Fibroblast of lung (primary cell): ENCODE data around the gene ARMH2. TPM values are rescaled to one million over a fixed set of nuclear protein-coding genes. Genes with fewer than 3 reads are reported as not detected.

Experiments used
- DNase-seq, 2 donors: peaks; one replicate each; pipeline versions ENCODE4 v3.0.0 to v3.0.0-alpha.2; 2010; ENCODE audit warnings: low read depth in 2 of 2
- H2AFZ ChIP-seq: 2 replicates; pipeline ENCODE4 v1.5.1; 2012; ENCODE audit warnings: low read length, control low read depth, inconsistent platforms
- H3K27ac ChIP-seq: 2 replicates; pipeline ENCODE4 v1.5.1; 2011; ENCODE audit warnings: low read length, control low read depth; ENCODE audit not compliant: insufficient read depth
- H3K27me3 ChIP-seq: 2 replicates; pipeline ENCODE4 v1.5.1; 2011; ENCODE audit warnings: mild to moderate bottlenecking, low read length; ENCODE audit not compliant: control insufficient read depth, insufficient read depth
- H3K36me3 ChIP-seq: 2 replicates; pipeline ENCODE4 v1.5.1; 2011; ENCODE audit warnings: low read length; ENCODE audit not compliant: control insufficient read depth, insufficient read depth
- H3K4me1 ChIP-seq: 2 replicates; pipeline ENCODE4 v1.5.1; 2011; ENCODE audit warnings: low read length; ENCODE audit not compliant: control insufficient read depth, insufficient read depth; ENCODE audit errors: extremely low read depth
- H3K4me2 ChIP-seq: 2 replicates; pipeline ENCODE4 v1.5.1; 2011; ENCODE audit warnings: low read length, control low read depth; ENCODE audit not compliant: insufficient read depth; ENCODE audit errors: extremely low read depth
- H3K4me3 ChIP-seq, 4 experiments: fragments of 200-600 bp in 1 of 4; sonication (generic) in 1 of 4; replicated peaks in 1 of 4; 2 replicates each; pipeline ENCODE4 v1.5.1; 2011 to 2016; ENCODE audit warnings: low read length in 4 of 4, low read depth in 3 of 4, mild to moderate bottlenecking in 3 of 4, control low read depth in 2 of 4, inconsistent platforms in 1 of 4, mixed read lengths in 1 of 4; ENCODE audit not compliant: insufficient read depth in 1 of 4; ENCODE audit errors: control extremely low read depth in 1 of 4
- H3K79me2 ChIP-seq: 2 replicates; pipeline ENCODE4 v1.5.1; 2012; ENCODE audit warnings: mild to moderate bottlenecking, low read length, inconsistent platforms; ENCODE audit not compliant: control insufficient read depth, insufficient read depth
- H3K9ac ChIP-seq: 2 replicates; pipeline ENCODE4 v1.5.1; 2011; ENCODE audit warnings: mild to moderate bottlenecking, low read length, control low read depth; ENCODE audit not compliant: insufficient read depth
- H3K9me3 ChIP-seq: 2 replicates; pipeline ENCODE4 v1.5.1; 2012; ENCODE audit warnings: low read depth, low read length; ENCODE audit not compliant: control insufficient read depth, insufficient read depth
- H4K20me1 ChIP-seq: 2 replicates; pipeline ENCODE4 v1.5.1; 2011; ENCODE audit warnings: low read length; ENCODE audit not compliant: control insufficient read depth, insufficient read depth; ENCODE audit errors: extremely low read depth
- EZH2 ChIP-seq: IDR thresholded peaks from 2 replicates; pipeline ENCODE4 v1.5.1; 2012; ENCODE audit warnings: low read length, control low read depth, mild to moderate bottlenecking; ENCODE audit errors: missing control alignments
- polyA plus RNA-seq, 2 donors: library from polyadenylated mRNA; depleted of rRNA in 1 of 2; stranded (reverse) in 1 of 2; unstranded in 1 of 2; fragments of >200 nt; gene quantifications; 2 replicates each; pipeline ENCODE4 v1.2.1, GENCODE V29; 2011 to 2012; ENCODE audit warnings: missing spikeins in 1 of 2
- total RNA-seq: library from RNA; depleted of rRNA; stranded (reverse); fragments of >200 nt; gene quantifications from 2 replicates; pipeline ENCODE4 v1.2.1, GENCODE V29; 2014
- TF ChIP-seq, protein P1 (sequence below), 2 donors: IDR thresholded peaks in 1 of 2; conservative IDR thresholded peaks in 1 of 2; 1 replicate in 1 of 2; 2 replicates in 1 of 2; pipeline ENCODE4 v1.5.1; 2011 to 2012; ENCODE audit warnings: low read length in 2 of 2, control low read depth in 1 of 2, inconsistent platforms in 1 of 2, low read depth in 1 of 2, mild to moderate bottlenecking in 1 of 2

ARMH2 gene
- total and polyA plus RNA-seq, 2 donors (not counting 1 experiment from before 2014, with no cell fraction given) = not detected

DNA sequence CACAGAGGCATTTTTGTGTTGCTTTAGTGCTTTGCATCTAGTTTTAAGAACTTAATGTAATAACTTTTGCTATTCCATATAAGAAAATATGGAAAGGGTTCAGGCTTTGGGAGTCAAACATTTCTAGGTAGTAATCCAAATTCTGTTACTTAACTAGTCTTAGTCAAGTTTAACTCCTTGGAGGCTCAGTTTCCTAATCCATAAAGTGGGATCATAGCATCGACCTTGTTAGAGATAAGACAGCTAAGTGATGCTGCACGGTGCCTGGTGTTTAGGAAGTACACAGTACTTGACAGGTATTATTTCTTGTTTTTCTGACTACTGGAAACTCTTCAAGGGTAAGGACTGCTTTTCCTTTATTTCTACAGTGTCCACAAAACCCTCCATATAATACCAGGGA lies 24.5 kb upstream of the ARMH2 start:
- no peak overlapping the region for H2AFZ ChIP-seq
- DNase-seq = no peak
- H3K36me3 ChIP-seq = no peaks in the 10 kb centered on the region
- H3K4me2 ChIP-seq = no peak overlapping the region
- no peak overlapping the region for H3K27ac ChIP-seq
- H4K20me1 ChIP-seq = no peaks in the 10 kb centered on the region
- H3K79me2 ChIP-seq = no peaks in the 10 kb centered on the region
- H3K9ac ChIP-seq = no peak overlapping the region
- no peak overlapping the region for H3K4me3 ChIP-seq
- no peaks in the 10 kb centered on the region for H3K4me1 ChIP-seq
- H3K27me3 ChIP-seq = no peaks in the 10 kb centered on the region
- TF ChIP-seq EZH2 = no peak
- TF ChIP-seq, protein P1, sequence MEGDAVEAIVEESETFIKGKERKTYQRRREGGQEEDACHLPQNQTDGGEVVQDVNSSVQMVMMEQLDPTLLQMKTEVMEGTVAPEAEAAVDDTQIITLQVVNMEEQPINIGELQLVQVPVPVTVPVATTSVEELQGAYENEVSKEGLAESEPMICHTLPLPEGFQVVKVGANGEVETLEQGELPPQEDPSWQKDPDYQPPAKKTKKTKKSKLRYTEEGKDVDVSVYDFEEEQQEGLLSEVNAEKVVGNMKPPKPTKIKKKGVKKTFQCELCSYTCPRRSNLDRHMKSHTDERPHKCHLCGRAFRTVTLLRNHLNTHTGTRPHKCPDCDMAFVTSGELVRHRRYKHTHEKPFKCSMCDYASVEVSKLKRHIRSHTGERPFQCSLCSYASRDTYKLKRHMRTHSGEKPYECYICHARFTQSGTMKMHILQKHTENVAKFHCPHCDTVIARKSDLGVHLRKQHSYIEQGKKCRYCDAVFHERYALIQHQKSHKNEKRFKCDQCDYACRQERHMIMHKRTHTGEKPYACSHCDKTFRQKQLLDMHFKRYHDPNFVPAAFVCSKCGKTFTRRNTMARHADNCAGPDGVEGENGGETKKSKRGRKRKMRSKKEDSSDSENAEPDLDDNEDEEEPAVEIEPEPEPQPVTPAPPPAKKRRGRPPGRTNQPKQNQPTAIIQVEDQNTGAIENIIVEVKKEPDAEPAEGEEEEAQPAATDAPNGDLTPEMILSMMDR (conservative IDR thresholded peaks at IDR 0.05 in 1 of 2, IDR thresholded peaks at IDR 0.05 in 1 of 2; ENCODE audit: low read depth in 1 of 2, low read length in 2 of 2) = no peak
- H3K9me3 ChIP-seq = no peaks in the 10 kb centered on the region

DNA sequence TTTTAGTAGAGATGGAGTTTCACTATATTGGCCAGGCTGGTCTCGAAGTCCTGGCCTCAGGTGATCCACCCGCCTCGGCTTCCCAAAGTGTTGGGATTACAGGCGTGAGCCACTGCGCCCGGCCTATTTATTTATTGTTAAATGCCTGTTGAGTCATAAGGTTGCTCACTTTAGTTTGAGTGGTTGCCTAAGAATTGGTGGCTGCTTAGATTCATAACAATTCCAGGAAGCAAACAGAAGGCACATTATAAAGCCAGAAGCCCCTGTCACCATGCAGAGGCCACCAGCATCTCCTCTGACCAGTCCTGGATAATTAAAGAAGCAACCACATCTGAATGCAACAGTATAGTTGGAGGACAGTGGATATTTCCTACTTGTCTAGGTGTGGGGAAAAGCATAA lies 24.0 kb upstream of the ARMH2 start:
- TF ChIP-seq, protein P1 (conservative IDR thresholded peaks at IDR 0.05 in 1 of 2, IDR thresholded peaks at IDR 0.05 in 1 of 2; ENCODE audit: low read depth in 1 of 2, low read length in 2 of 2) = no peak
- TF ChIP-seq EZH2 = no peak
- H4K20me1 ChIP-seq = no peaks in the 10 kb centered on the region
- no peak overlapping the region for H3K27ac ChIP-seq
- no peaks in the 10 kb centered on the region for H3K9me3 ChIP-seq
- no peak overlapping the region for H3K4me2 ChIP-seq
- H3K36me3 ChIP-seq = no peaks in the 10 kb centered on the region
- peak; percentile 33 to 50 for DNase-seq
- no peak overlapping the region for H3K4me3 ChIP-seq
- H3K9ac ChIP-seq = no peak overlapping the region
- H3K27me3 ChIP-seq = no peaks in the 10 kb centered on the region
- H2AFZ ChIP-seq = no peak overlapping the region
- no peaks in the 10 kb centered on the region for H3K79me2 ChIP-seq
- H3K4me1 ChIP-seq = no peaks in the 10 kb centered on the region

DNA sequence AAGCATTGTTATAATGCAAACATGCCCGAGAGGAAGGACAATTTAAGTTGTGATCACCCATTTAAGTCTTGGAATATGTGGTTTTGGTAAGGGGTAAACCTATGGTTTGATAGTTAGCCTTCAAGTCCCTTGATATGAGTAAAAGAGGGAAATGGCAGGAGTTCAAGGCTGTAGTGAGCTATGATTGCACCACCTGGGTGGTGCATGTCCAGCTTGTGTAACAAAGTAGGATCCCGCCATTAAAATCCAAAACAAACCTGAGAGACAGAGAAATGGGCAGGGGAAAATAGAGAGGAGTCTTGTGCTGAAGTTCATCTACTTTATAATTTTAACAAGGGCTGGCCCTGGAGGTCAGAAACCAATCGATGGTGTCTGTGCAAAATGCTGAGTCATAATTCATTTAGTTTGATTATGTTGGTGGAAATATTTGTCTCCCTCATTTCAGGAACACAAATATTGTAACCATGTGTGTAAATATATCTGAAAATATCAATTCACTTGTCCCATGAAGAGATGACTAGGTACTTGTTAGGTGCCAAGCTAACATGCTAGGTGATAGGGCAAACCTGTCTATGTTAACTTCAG lies 23.2 kb upstream of the ARMH2 start:
- no peak overlapping the region for H2AFZ ChIP-seq
- H3K27ac ChIP-seq = no peak overlapping the region
- H3K27me3 ChIP-seq = no peaks in the 10 kb centered on the region
- no peaks in the 10 kb centered on the region for H4K20me1 ChIP-seq
- no peaks in the 10 kb centered on the region for H3K4me1 ChIP-seq
- no peak for TF ChIP-seq EZH2
- TF ChIP-seq, protein P1 (conservative IDR thresholded peaks at IDR 0.05 in 1 of 2, IDR thresholded peaks at IDR 0.05 in 1 of 2; ENCODE audit: low read depth in 1 of 2, low read length in 2 of 2) = no peak
- no peaks in the 10 kb centered on the region for H3K9me3 ChIP-seq
- no peak for DNase-seq
- H3K4me3 ChIP-seq = no peak overlapping the region
- no peaks in the 10 kb centered on the region for H3K79me2 ChIP-seq
- H3K9ac ChIP-seq = no peak overlapping the region
- H3K4me2 ChIP-seq = no peak overlapping the region
- no peaks in the 10 kb centered on the region for H3K36me3 ChIP-seq
